ENCODE measurements around the gene TMEM30A.

- TF ChIP-seq POLR2A (IDR thresholded peaks at IDR 0.05; ENCODE audit: low read depth, low read length) (no peak), EZH2 (IDR thresholded peaks at IDR 0.05; ENCODE audit: borderline replicate concordance, low read depth, low read length, severe bottlenecking) (no peak), POLR2AphosphoS5 (IDR thresholded peaks at IDR 0.05; ENCODE audit: insufficient read depth, low read depth, low read length) (no peak)
- TF ChIP-seq, protein P1, sequence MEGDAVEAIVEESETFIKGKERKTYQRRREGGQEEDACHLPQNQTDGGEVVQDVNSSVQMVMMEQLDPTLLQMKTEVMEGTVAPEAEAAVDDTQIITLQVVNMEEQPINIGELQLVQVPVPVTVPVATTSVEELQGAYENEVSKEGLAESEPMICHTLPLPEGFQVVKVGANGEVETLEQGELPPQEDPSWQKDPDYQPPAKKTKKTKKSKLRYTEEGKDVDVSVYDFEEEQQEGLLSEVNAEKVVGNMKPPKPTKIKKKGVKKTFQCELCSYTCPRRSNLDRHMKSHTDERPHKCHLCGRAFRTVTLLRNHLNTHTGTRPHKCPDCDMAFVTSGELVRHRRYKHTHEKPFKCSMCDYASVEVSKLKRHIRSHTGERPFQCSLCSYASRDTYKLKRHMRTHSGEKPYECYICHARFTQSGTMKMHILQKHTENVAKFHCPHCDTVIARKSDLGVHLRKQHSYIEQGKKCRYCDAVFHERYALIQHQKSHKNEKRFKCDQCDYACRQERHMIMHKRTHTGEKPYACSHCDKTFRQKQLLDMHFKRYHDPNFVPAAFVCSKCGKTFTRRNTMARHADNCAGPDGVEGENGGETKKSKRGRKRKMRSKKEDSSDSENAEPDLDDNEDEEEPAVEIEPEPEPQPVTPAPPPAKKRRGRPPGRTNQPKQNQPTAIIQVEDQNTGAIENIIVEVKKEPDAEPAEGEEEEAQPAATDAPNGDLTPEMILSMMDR (IDR thresholded peaks at IDR 0.05; ENCODE audit: extremely low read depth in 1 of 2, insufficient read depth in 1 of 2, low read depth in 1 of 2, low read length in 2 of 2) = no peak
Measured at GRCh38 chr6:75283907-75284631, 523 bp downstream of the TMEM30A start.

Data from endothelial cell of umbilical vein (primary cell).